RWPE2 (cell line): Measurements from ENCODE around the gene ADM5.

ENCODE experiments used
- ATAC-seq: fragments of 200-7000 bp; cut with Tn5 transposase; 3 replicates; pipeline ENCODE4 v1.9.1; 2021; ENCODE audit warnings: low read depth
- DNase-seq: peaks from one replicate; pipeline ENCODE4 v3.0.0-alpha.2; 2020; ENCODE audit warnings: low spot score
- H3K27ac ChIP-seq: fragments of 450-650 bp; 2 replicates; pipeline ENCODE4 v1.5.1; 2017; ENCODE audit warnings: mild to moderate bottlenecking; ENCODE audit not compliant: poor library complexity, severe bottlenecking
- H3K27me3 ChIP-seq: fragments of 250-450 bp; sonication (Bioruptor Pico); 2 replicates; pipeline ENCODE4 v1.5.1; 2021; ENCODE audit warnings: mild to moderate bottlenecking, moderate library complexity; ENCODE audit not compliant: insufficient read depth, poor library complexity, severe bottlenecking
- H3K36me3 ChIP-seq: fragments of 250-450 bp; sonication (Bioruptor Pico); 2 replicates; pipeline ENCODE4 v1.5.1; 2020; ENCODE audit warnings: low read depth, mild to moderate bottlenecking, moderate library complexity
- H3K4me1 ChIP-seq: fragments of 250-450 bp; sonication (Bioruptor Pico); 2 replicates; pipeline ENCODE4 v1.5.1; 2021; ENCODE audit warnings: mild to moderate bottlenecking, moderate library complexity; ENCODE audit not compliant: insufficient read depth, poor library complexity, severe bottlenecking
- H3K4me3 ChIP-seq: fragments of 250-450 bp; sonication (Bioruptor Pico); 2 replicates; pipeline ENCODE4 v1.5.1; 2021; ENCODE audit warnings: mild to moderate bottlenecking, moderate library complexity; ENCODE audit not compliant: severe bottlenecking
- H3K9me3 ChIP-seq: fragments of 250-450 bp; sonication (Bioruptor Pico); 2 replicates; pipeline ENCODE4 v1.5.1; 2021; ENCODE audit warnings: mild to moderate bottlenecking, moderate library complexity; ENCODE audit not compliant: severe bottlenecking
- TF ChIP-seq, protein P1 (sequence below): fragments of 450-650 bp; IDR thresholded peaks from one replicate; pipeline ENCODE4 v1.5.1; 2017; ENCODE audit warnings: mild to moderate bottlenecking, moderate library complexity; ENCODE audit not compliant: poor library complexity, severe bottlenecking

The ADM5 gene

DNA sequence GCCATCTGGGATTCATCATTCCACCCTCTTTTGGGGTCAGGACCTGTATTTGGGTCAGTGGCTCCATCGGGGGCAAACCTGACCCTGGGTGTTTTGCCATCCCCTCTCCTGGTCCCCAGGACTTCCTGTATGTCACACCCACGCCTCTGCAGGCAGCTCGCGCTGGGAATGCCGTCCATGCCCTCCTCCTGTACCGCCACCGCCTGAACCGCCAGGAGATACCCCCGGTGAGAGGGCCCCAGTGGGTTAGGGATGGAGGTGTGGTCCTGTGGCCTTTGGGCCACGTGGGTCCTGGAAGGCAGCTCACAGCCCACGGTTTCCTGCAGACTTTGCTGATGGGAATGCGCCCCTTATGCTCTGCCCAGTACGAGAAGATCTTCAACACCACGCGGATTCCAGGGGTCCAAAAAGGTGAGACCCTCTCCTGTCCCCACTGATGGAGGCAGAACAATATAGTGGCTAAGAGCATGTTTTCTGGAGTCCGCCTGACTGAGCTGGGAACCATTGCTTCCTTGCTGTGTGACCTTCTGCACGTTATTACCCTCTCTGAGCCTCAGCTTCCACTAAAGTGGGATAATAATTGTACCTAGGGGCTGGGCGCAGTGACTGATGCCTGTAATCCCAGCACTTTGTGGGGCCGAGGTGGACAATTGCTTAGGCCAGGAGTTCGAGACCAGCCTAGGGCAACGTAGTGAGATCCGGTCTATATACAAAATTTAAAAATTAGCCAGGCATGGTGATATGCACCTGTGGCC, 15.7 kb downstream of the ADM5 start:
- no peak for DNase-seq
- TF ChIP-seq, protein P1, sequence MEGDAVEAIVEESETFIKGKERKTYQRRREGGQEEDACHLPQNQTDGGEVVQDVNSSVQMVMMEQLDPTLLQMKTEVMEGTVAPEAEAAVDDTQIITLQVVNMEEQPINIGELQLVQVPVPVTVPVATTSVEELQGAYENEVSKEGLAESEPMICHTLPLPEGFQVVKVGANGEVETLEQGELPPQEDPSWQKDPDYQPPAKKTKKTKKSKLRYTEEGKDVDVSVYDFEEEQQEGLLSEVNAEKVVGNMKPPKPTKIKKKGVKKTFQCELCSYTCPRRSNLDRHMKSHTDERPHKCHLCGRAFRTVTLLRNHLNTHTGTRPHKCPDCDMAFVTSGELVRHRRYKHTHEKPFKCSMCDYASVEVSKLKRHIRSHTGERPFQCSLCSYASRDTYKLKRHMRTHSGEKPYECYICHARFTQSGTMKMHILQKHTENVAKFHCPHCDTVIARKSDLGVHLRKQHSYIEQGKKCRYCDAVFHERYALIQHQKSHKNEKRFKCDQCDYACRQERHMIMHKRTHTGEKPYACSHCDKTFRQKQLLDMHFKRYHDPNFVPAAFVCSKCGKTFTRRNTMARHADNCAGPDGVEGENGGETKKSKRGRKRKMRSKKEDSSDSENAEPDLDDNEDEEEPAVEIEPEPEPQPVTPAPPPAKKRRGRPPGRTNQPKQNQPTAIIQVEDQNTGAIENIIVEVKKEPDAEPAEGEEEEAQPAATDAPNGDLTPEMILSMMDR, result no peak
- Histone ChIP-seq H3K27ac (no peak overlapping the region), H3K4me3 (no peak overlapping the region), H3K4me1 (no peaks in the 10 kb centered on the region), H3K27me3 (no peaks in the 10 kb centered on the region), H3K9me3 (no peaks in the 10 kb centered on the region), H3K36me3 (no peaks in the 10 kb centered on the region)
- no peak for ATAC-seq

DNA sequence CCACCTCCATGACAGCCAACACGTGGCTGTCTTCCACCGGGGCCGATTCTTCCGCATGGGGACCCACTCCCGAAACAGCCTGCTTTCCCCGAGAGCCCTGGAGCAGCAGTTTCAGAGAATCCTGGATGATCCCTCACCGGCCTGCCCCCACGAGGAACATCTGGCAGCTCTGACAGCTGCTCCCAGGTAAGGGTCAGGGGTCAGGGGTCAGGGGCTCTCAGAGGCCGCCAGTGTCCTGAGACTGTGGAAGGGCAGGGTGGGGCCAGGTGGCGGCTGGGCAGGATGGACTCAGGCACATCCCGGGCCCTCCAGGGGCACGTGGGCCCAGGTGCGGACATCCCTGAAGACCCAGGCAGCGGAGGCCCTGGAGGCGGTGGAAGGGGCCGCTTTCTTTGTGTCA, 16.5 kb downstream of the ADM5 start:
- DNase-seq, result no peak
- H3K27ac ChIP-seq, result no peak overlapping the region
- H3K4me3 ChIP-seq, result no peak overlapping the region
- no peak for ATAC-seq
- H3K36me3 ChIP-seq, result no peaks in the 10 kb centered on the region
- H3K27me3 ChIP-seq, result no peaks in the 10 kb centered on the region
- H3K9me3 ChIP-seq, result no peaks in the 10 kb centered on the region
- no peaks in the 10 kb centered on the region for H3K4me1 ChIP-seq
- TF ChIP-seq, protein P1, result no peak

DNA sequence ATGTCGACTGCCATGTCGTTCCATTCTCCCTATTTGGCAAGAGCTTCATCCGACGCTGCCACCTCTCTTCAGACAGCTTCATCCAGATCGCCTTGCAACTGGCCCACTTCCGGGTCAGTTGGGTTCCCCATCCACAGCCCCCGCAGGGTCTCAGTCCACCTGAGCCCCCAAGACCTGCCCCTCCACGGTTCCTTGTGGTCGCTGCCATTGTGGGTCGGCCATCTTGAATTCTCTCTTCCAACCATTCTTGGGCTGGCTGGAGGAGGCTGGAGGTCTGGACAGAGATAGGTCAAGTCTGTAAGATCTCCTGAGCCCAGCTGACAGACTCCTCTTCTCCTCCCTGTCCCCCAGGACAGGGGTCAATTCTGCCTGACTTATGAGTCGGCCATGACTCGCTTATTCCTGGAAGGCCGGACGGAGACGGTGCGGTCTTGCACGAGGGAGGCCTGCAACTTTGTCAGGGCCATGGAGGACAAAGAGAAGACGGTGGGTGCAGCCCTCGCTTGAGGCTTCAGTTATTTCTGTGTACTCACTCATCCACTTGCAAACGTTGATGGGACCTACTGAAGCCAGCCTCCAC, 21.1 kb downstream of the ADM5 start:
- H3K9me3 ChIP-seq, result no peaks in the 10 kb centered on the region
- H3K27ac ChIP-seq, result no peak overlapping the region
- DNase-seq (no peak), ATAC-seq (peak; percentile 26; the same call in 1 of the 3 replicates)
- no peaks in the 10 kb centered on the region for H3K4me1 ChIP-seq
- H3K36me3 ChIP-seq, result no peaks in the 10 kb centered on the region
- no peaks in the 10 kb centered on the region for H3K27me3 ChIP-seq
- TF ChIP-seq, protein P1, result no peak
- no peak overlapping the region for H3K4me3 ChIP-seq

DNA sequence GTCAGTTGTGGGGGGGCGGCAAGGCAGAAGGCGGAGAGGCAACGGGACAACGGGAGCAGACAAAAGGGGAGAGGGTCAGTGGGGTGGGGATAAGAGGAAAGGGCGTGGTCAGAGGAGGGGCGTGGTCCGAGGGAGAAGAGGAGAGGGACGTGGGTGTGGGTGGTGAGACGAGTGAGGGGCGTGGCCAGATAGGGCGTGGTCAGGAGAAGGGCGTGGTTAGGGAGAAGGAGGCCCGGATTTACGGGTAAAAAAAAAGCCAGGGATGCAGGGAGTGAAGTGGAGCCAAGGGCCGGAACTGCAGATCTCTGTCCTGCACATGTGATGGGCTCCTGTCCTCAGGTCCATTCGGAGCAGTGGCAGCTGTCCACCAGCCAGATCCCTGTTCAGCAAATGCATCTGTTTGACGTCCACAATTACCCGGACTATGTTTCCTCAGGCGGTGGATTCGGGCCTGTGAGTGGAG, 23.0 kb downstream of the ADM5 start:
- DNase-seq (no peak), ATAC-seq (peak; percentile 64)
- Histone ChIP-seq H3K4me3 (no peak overlapping the region), H3K9me3 (no peaks in the 10 kb centered on the region), H3K27ac (no peak overlapping the region), H3K4me1 (no peaks in the 10 kb centered on the region), H3K27me3 (no peaks in the 10 kb centered on the region), H3K36me3 (no peaks in the 10 kb centered on the region)
- TF ChIP-seq, protein P1, result no peak
